T-cell (primary cell): ENCODE data around the gene PPARA. TPM values are rescaled to one million over a fixed set of nuclear protein-coding genes. Genes with fewer than 3 reads are reported as not detected.

ENCODE experiments used
- ATAC-seq, 4 experiments: fragments of 200-7000 bp in 3 of 4; fragments of 150-1000 bp in 1 of 4; cut with Tn5 transposase; replicated peaks in 1 of 4; 1 replicate in 3 of 4; 2 replicates in 1 of 4; pipeline ENCODE4 v1.10.0; 2021; ENCODE audit warnings: moderate library complexity in 3 of 4, mild to moderate bottlenecking in 2 of 4, moderate number of reproducible peaks in 1 of 4
- CTCF ChIA-PET, 2 donors: fragments of 300-600 bp; sonication (Branson Sonifier 250); formaldehyde crosslinking; loops; one replicate each; lab custom pipeline; 2022; ENCODE audit warnings: antibody characterized with exemption in 2 of 2; lab: Charles Lee
- POLR2A ChIA-PET, 2 donors: fragments of 300-600 bp; sonication (Branson Sonifier 250); formaldehyde crosslinking; loops; one replicate each; lab custom pipeline; 2022; ENCODE audit warnings: antibody characterized with exemption in 2 of 2; lab: Charles Lee
- DNase-seq, 35 experiments: peaks; one replicate each; pipeline versions ENCODE4 v3.0.0 to v3.0.0-alpha.2; 2013 to 2023
- H3K27ac ChIP-seq: one replicate; pipeline ENCODE4 v1.5.1; 2013; ENCODE audit warnings: low read length
- H3K27me3 ChIP-seq, 2 experiments: replicated peaks in 1 of 2; 1 replicate in 1 of 2; 2 replicates in 1 of 2; pipeline versions ENCODE4 v1.6.1 to v1.7.0; 2013; ENCODE audit warnings: low read length in 1 of 2, mixed read lengths in 1 of 2; ENCODE audit not compliant: control insufficient read depth in 2 of 2, insufficient read depth in 2 of 2; ENCODE audit errors: extremely low read depth in 1 of 2
- H3K36me3 ChIP-seq, 2 donors: 1 replicate in 1 of 2; 2 replicates in 1 of 2; pipeline versions ENCODE4 v1.6.1 to v1.7.0; 2013; ENCODE audit warnings: low read length in 1 of 2; ENCODE audit not compliant: control insufficient read depth in 2 of 2, insufficient read depth in 1 of 2; ENCODE audit errors: extremely low read depth in 1 of 2
- H3K4me1 ChIP-seq, 2 experiments: 1 replicate in 1 of 2; 2 replicates in 1 of 2; pipeline versions ENCODE4 v1.6.1 to v1.7.0; 2013; ENCODE audit warnings: low read length in 2 of 2, mixed read lengths in 1 of 2; ENCODE audit not compliant: insufficient read depth in 2 of 2, control insufficient read depth in 1 of 2; ENCODE audit errors: extremely low read depth in 1 of 2
- H3K4me3 ChIP-seq, 2 donors: 1 replicate in 1 of 2; 2 replicates in 1 of 2; pipeline versions ENCODE4 v1.5.1 to v1.7.0; 2013; ENCODE audit warnings: mild to moderate bottlenecking in 2 of 2, low read length in 1 of 2, moderate library complexity in 1 of 2; ENCODE audit not compliant: control insufficient read depth in 1 of 2; ENCODE audit errors: extremely low read depth in 1 of 2
- H3K9me3 ChIP-seq: 2 replicates; pipeline ENCODE4 v1.7.0; 2013
- H3K27ac Mint-ChIP-seq, 2 donors: one replicate each; pipeline ENCODE4 v1.8.0; 2020 to 2021; ENCODE audit warnings: mild to moderate bottlenecking in 2 of 2, mixed read lengths in 2 of 2
- H3K27me3 Mint-ChIP-seq, 2 donors: one replicate each; pipeline ENCODE4 v1.8.0; 2021 to 2022; ENCODE audit warnings: mixed read lengths in 2 of 2
- H3K36me3 Mint-ChIP-seq: one replicate; pipeline ENCODE4 v1.8.0; 2021; ENCODE audit warnings: mixed read lengths
- H3K4me1 Mint-ChIP-seq, 3 donors: one replicate each; pipeline ENCODE4 v1.8.0; 2020 to 2022; ENCODE audit warnings: mixed read lengths in 3 of 3, mild to moderate bottlenecking in 1 of 3
- H3K4me3 Mint-ChIP-seq, 3 donors: one replicate each; pipeline ENCODE4 v1.8.0; 2020 to 2022; ENCODE audit warnings: mild to moderate bottlenecking in 3 of 3, mixed read lengths in 3 of 3, moderate library complexity in 3 of 3
- H3K9me3 Mint-ChIP-seq, 3 donors: one replicate each; pipeline ENCODE4 v1.8.0; 2020 to 2022; ENCODE audit warnings: mixed read lengths in 3 of 3
- WGBS: methylation state at CpG from one replicate; pipeline ENCODE4 v1.1.5; 2013; ENCODE audit warnings: missing lambda C conversion rate; ENCODE audit not compliant: insufficient coverage; 5-methylcytosine and 5-hydroxymethylcytosine counted together
- total RNA-seq, 35 experiments: library from RNA in 6 of 35; stranded (reverse) in 6 of 35; fragments of 120-200 nt in 1 of 35; gene quantifications; one replicate each; pipeline versions ENCODE4 v1.2.1 to v1.2.4 and lab custom pipeline; 2013 to 2026

Gene PPARA
- total RNA-seq, 5 donors from 2014 or later (not counting 1 experiment from before 2014, with no cell fraction given): 11.0 to 22.2 (median 19.6) TPM

DNA sequence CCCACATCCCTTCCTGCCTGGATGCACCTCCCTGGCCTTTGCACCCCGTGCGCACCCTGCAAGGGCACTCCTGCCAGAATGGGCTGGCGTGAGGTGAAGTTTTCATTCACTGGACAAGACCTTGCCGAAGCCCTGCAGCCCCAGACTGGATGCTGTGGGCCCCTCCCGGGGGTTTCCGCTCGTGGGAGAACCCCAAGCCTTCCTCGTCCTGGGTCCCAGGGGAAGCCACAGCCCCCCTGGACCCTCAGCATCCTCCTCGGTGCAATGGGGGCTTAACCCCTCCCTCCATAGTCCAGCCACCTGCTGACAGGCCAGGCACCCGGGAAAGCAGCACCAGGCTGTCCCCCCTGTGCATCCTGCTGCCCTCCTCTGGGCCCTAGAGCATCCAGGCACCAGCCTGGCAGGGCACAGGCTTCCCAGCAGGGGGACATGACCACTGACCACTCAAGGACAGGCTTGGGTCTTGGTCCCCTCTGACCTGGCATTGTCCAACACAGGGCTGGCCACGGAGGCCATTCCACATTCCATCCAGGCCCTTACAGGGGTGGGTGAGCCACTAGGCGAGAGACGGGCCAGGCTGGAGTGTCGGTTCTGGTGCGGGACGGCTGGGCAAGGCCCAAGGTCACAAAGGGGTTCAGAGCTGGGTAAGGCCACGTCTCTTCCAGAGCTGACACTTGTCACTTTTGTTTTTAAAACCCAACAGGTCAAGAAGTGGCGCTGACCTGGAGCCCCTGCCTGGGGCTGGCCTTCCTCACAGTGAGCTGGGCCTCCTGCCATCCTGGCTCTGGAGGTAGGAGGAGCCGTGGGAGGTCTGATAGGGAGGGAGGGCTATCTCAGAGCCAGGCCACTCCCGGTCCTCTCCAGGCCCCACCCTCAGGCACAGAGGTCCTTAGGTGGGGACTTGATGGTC is 41.5 kb upstream of the PPARA start:
- 84% methylated on average over 18 of the region's 20 CpGs for WGBS
- H3K36me3 Mint-ChIP-seq: no peaks in the 10 kb centered on the region
- H3K4me1 ChIP-seq: no peaks in the 10 kb centered on the region
- H3K9me3 ChIP-seq: no peaks in the 10 kb centered on the region
- H3K27ac Mint-ChIP-seq: no peak overlapping the region
- no peak overlapping the region for H3K4me3 Mint-ChIP-seq
- CTCF ChIA-PET: no interaction called here
- no peaks in the 10 kb centered on the region for H3K27me3 Mint-ChIP-seq
- H3K9me3 Mint-ChIP-seq: no peaks in the 10 kb centered on the region
- H3K27me3 ChIP-seq: no peaks in the 10 kb centered on the region
- POLR2A ChIA-PET: no interaction called here
- H3K4me1 Mint-ChIP-seq: no peaks in the 10 kb centered on the region
- H3K27ac ChIP-seq: no peak overlapping the region
- H3K36me3 ChIP-seq: no peaks in the 10 kb centered on the region
- no peak overlapping the region for H3K4me3 ChIP-seq
- DNase-seq (no peak), ATAC-seq (no peak)

DNA sequence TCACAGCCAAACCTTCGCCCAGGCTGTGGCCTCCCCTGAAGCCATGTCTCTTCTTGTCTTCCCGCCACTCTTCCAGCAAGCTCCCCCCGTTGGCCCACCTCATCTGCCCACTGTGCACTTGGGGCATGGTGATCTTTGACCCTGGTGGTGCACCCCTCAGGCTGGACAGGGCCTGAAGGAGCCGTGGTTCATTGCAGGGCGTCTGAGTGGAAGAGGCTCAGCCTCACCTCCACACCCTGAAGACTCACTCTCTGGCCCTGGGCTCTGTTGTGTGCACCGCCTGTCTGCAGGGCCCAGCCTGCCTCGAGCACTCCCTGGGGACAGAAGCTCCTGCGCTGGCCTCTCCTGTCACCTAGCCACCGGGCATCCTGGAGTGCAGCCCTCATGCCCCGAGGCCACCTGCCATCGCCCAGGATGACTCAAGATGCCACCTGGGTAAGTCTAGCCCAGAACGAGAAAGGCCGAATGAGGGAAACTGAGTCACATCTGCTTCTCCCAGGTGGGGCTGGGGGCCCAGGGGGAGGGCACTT is 40.8 kb upstream of the PPARA start:
- WGBS: 91% methylated on average over 13 of the region's 13 CpGs
- ATAC-seq (no peak), DNase-seq (no peak)
- Mint-ChIP-seq H3K4me3 (no peak overlapping the region), H3K27me3 (no peaks in the 10 kb centered on the region), H3K36me3 (no peaks in the 10 kb centered on the region), H3K4me1 (no peaks in the 10 kb centered on the region), H3K27ac (no peak overlapping the region), H3K9me3 (no peaks in the 10 kb centered on the region)
- ChIA-PET CTCF (no interaction called here), POLR2A (no interaction called here)
- Histone ChIP-seq H3K27ac (no peak overlapping the region), H3K36me3 (no peaks in the 10 kb centered on the region), H3K27me3 (no peaks in the 10 kb centered on the region), H3K9me3 (no peaks in the 10 kb centered on the region), H3K4me1 (no peaks in the 10 kb centered on the region), H3K4me3 (no peak overlapping the region)

DNA sequence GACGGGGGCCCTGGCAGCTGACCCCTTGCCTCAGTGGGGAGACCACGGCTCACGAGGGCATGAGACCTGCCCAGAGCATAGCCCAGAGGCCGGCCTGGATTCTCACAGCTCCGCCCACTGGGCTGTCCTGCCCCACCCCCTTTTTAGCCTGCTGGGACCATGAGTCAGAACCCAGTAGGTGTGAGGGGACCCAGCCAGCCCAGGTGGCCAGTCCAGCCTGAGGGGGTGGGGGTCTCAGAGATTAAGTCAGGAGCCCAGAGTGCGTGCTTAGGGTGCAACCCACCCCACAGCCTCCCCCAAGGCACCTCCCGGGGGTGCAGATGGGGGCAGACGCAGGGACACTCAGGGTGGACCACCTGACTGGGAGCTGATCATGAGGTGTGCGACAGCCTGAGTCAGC is 40.1 kb upstream of the PPARA start:
- no peaks in the 10 kb centered on the region for H3K27me3 Mint-ChIP-seq
- H3K9me3 Mint-ChIP-seq: no peaks in the 10 kb centered on the region
- no peak overlapping the region for H3K4me3 Mint-ChIP-seq
- no peaks in the 10 kb centered on the region for H3K27me3 ChIP-seq
- H3K27ac Mint-ChIP-seq: no peak overlapping the region
- no peak overlapping the region for H3K27ac ChIP-seq
- CTCF ChIA-PET: no interaction called here
- H3K36me3 ChIP-seq: no peaks in the 10 kb centered on the region
- 91% methylated on average over 7 of the region's 9 CpGs for WGBS
- ATAC-seq (no peak), DNase-seq (no peak)
- no peaks in the 10 kb centered on the region for H3K4me1 Mint-ChIP-seq
- H3K9me3 ChIP-seq: no peaks in the 10 kb centered on the region
- H3K4me1 ChIP-seq: no peaks in the 10 kb centered on the region
- POLR2A ChIA-PET: no interaction called here
- no peaks in the 10 kb centered on the region for H3K36me3 Mint-ChIP-seq
- no peak overlapping the region for H3K4me3 ChIP-seq

DNA sequence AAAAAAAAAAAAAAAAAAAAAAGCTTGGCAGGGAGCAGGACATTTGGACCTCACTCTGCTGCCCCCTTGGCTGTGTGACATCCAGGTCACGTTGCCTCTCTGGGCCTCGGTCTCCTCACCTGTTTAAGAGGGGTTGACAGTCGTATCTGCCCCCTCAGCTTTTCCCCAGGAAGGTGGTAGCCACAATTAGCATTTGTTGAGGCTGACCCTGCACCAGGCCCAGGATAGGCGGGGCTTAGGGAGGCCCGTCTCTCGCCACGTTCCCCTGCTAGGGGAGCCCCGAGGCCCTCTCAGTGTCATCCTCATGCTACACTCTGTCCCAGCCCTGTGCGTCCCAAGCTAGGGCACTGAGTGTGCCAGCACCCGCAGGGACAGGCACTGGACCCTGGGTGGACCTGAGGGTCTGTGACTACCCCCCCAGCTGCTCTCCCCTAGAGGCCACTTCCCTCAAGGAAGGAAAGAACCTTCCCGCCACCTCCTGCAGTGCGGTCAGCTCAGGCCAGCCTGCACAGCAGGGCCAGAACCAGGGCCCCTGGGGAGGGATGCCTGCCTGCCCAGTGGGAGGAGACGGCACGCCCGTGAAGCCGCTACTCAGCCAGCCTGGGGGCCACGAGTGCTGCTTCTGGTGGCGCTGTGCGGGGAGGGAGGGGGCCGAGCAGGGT is 38.5 kb upstream of the PPARA start:
- Histone ChIP-seq H3K4me1 (peaks cover 0 to 9% of the 10 kb centered on the region in 2 experiments), H3K4me3 (no peak overlapping the region), H3K9me3 (no peaks in the 10 kb centered on the region), H3K36me3 (no peaks in the 10 kb centered on the region), H3K27me3 (no peaks in the 10 kb centered on the region), H3K27ac (no peak overlapping the region)
- Mint-ChIP-seq H3K27ac (no peak overlapping the region), H3K4me3 (no peak overlapping the region), H3K36me3 (no peaks in the 10 kb centered on the region), H3K9me3 (no peaks in the 10 kb centered on the region), H3K27me3 (no peaks in the 10 kb centered on the region), H3K4me1 (peaks cover 0 to 2% (median 0%) of the 10 kb centered on the region in 3 donors)
- POLR2A ChIA-PET: no interaction called here
- no peak for DNase-seq
- WGBS: 84% methylated on average over 17 of the region's 20 CpGs
- no peak for ATAC-seq
- CTCF ChIA-PET: interaction anchor here in 1 of 2 donors (0.6 kb wide), 1 partner anchor 100 kb away, joined by 5 read pairs; no protein-coding TSS in a partner anchor

DNA sequence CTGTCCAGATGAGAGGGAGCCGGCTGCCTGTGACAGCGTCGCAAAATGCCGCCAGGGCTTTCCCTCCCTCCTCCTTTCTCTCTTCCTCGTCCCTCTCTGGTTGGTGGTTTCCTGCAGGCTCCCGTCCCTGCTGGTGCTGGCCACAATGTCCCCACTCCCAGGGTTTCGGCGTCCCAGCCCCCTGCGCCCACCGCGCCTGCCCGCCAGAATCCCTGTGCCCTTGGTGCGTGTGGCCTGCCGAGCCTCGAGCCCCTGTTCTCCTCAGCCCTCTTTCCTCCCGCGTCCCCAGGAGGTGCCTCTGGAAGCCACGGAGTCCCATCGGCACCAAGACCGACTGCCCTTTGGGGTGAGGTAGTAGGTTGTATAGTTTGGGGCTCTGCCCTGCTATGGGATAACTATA is 37.9 kb upstream of the PPARA start:
- POLR2A ChIA-PET: no interaction called here
- H3K4me3 Mint-ChIP-seq: no peak overlapping the region
- CTCF ChIA-PET: no interaction called here
- no peak for ATAC-seq
- no peak overlapping the region for H3K27ac Mint-ChIP-seq
- H3K4me1 Mint-ChIP-seq: peaks cover 0 to 3% (median 0%) of the 10 kb centered on the region in 3 donors
- no peaks in the 10 kb centered on the region for H3K36me3 Mint-ChIP-seq
- Histone ChIP-seq H3K9me3 (no peaks in the 10 kb centered on the region), H3K4me1 (peaks cover 0 to 10% of the 10 kb centered on the region in 2 experiments), H3K27me3 (peaks cover 0 to under 1% of the 10 kb centered on the region in 2 experiments), H3K4me3 (no peak overlapping the region), H3K36me3 (no peaks in the 10 kb centered on the region), H3K27ac (no peak overlapping the region)
- WGBS: 75% methylated on average over 16 of the region's 20 CpGs
- no peaks in the 10 kb centered on the region for H3K9me3 Mint-ChIP-seq
- DNase-seq: no peak
- H3K27me3 Mint-ChIP-seq: no peaks in the 10 kb centered on the region

DNA sequence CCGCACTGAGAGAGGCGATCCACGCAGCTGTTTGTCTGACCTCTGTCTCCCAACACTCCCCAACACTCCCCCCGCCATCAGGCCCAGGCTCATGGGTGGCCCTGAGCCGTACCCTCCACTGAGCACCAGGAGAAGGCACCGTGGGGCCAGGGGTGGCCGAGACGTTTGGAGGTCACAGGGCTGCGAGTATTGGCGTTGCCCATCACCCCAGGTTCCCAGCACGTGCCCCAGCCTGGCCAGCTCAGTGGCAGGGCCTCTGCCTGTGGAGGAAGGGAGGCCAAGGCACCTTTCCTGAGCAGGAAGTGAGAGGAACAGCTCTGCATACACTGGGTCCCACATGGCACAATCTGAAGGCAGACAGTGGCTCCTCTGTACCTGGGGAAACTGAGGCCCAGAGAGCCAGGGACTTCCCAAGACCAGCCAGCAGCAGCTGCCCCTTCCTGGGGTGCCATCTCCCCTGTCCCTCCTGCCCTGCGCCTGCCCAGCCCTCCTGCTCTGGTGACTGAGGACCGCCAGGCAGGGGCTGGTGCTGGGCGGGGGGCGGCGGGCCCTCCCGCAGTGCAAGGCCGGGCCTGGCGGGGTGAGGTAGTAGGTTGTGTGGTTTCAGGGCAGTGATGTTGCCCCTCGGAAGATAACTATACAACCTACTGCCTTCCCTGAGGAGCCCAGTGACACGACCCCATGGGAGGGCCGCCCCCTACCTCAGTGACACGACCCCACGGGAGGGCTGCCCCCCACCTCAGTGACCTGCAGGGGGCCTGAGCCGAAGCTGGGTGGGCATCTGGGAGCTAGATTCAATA is 37.0 kb upstream of the PPARA start:
- DNase-seq (no peak), ATAC-seq (no peak)
- Mint-ChIP-seq H3K27me3 (no peaks in the 10 kb centered on the region), H3K27ac (no peak overlapping the region), H3K36me3 (no peaks in the 10 kb centered on the region), H3K9me3 (no peaks in the 10 kb centered on the region), H3K4me3 (no peak overlapping the region), H3K4me1 (peaks cover 0 to 3% (median 0%) of the 10 kb centered on the region in 3 donors)
- 78% methylated on average over 12 of the region's 25 CpGs for whole genome bisulfite sequencing
- Histone ChIP-seq H3K4me1 (peaks cover 0 to 10% of the 10 kb centered on the region in 2 experiments), H3K27ac (no peak overlapping the region), H3K4me3 (no peak overlapping the region), H3K36me3 (no peaks in the 10 kb centered on the region), H3K9me3 (no peaks in the 10 kb centered on the region), H3K27me3 (peaks cover 0 to 5% of the 10 kb centered on the region in 2 experiments)
- ChIA-PET CTCF (no interaction called here), POLR2A (interaction anchor here in 1 of 2 donors (0.6 kb wide), 1 partner anchor 13 kb away, joined by 4 read pairs; no protein-coding TSS in a partner anchor)
